Fibroblast of lung (primary cell): Measurements from ENCODE around the gene NFKBIL1.

Experiments used
- EZH2 ChIP-seq: IDR thresholded peaks from 2 replicates; pipeline ENCODE4 v1.5.1; 2012; ENCODE audit warnings: low read length, control low read depth, mild to moderate bottlenecking; ENCODE audit errors: missing control alignments
- TF ChIP-seq, protein P1 (sequence below), 2 donors: IDR thresholded peaks in 1 of 2; conservative IDR thresholded peaks in 1 of 2; 1 replicate in 1 of 2; 2 replicates in 1 of 2; pipeline ENCODE4 v1.5.1; 2011 to 2012; ENCODE audit warnings: low read length in 2 of 2, control low read depth in 1 of 2, inconsistent platforms in 1 of 2, low read depth in 1 of 2, mild to moderate bottlenecking in 1 of 2

DNA sequence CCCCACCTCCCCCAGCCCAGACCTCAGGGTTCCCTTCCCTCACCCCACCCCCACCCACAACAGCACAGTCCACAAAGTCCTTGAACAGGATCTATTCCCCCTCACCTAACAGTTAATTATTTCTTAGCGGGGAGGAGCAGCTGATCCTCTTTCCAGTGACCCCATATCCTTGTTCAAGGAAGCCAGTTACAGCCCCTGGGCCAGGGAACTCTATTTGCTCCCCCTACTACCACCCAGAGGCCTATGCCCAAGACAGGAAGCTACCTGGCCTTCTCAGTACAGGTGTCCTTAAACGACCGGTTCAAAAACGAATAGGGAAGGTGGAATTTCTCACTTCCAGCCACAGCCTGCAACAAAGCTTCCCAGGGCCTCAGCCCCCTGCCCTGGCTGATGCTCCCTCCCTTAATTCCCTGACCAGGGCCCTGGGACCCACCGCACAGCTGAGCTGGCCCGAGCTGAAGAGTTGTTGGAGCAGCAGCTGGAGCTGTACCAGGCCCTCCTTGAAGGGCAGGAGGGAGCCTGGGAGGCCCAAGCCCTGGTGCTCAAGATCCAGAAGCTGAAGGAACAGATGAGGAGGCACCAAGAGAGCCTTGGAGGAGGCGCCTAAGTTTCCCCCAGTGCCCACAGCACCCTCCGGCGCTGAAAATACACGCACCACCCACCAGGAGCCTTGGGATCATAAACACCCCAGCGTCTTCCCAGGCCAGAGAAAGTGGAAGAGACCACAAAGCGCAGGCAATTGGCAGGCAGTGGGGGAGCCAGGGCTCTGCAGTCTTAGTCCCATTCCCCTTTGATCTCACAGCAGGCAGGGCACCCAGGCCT lies 17.9 kb upstream of the NFKBIL1 start:
- TF ChIP-seq, protein P1, sequence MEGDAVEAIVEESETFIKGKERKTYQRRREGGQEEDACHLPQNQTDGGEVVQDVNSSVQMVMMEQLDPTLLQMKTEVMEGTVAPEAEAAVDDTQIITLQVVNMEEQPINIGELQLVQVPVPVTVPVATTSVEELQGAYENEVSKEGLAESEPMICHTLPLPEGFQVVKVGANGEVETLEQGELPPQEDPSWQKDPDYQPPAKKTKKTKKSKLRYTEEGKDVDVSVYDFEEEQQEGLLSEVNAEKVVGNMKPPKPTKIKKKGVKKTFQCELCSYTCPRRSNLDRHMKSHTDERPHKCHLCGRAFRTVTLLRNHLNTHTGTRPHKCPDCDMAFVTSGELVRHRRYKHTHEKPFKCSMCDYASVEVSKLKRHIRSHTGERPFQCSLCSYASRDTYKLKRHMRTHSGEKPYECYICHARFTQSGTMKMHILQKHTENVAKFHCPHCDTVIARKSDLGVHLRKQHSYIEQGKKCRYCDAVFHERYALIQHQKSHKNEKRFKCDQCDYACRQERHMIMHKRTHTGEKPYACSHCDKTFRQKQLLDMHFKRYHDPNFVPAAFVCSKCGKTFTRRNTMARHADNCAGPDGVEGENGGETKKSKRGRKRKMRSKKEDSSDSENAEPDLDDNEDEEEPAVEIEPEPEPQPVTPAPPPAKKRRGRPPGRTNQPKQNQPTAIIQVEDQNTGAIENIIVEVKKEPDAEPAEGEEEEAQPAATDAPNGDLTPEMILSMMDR (conservative IDR thresholded peaks at IDR 0.05 in 1 of 2, IDR thresholded peaks at IDR 0.05 in 1 of 2; ENCODE audit: low read depth in 1 of 2, low read length in 2 of 2), result no peak
- TF ChIP-seq EZH2, result no peak
